GM12878 (cell line): ENCODE results near the gene PIGM. TPM values are rescaled to one million over a fixed set of nuclear protein-coding genes. Genes with fewer than 3 reads are reported as not detected.

Experiments used
- ATAC-seq: fragments of 200-7000 bp; cut with Tn5 transposase; 3 replicates; pipeline ENCODE4 v1.9.1; 2020; ENCODE audit warnings: mild to moderate bottlenecking, moderate library complexity
- BruUV-seq: library from RNA; stranded (reverse); fragments of 400-500 nt; replicated peaks from 2 replicates; lab custom pipeline; 2021; lab: Mats Ljungman, UMichigan
- CTCF ChIA-PET: fragments of 300-600 bp; sonication (Branson Sonifier 250); formaldehyde crosslinking; extraction: SDS; loops from one replicate; lab custom pipeline; 2021; ENCODE audit warnings: inconsistent platforms; lab: Yijun Ruan, JAX
- POLR2A ChIA-PET: fragments of 350-600 bp; formaldehyde crosslinking; extraction: SDS; loops from one replicate; lab custom pipeline; 2021; ENCODE audit warnings: inconsistent platforms; lab: Charles Lee
- RAD21 ChIA-PET: fragments of 300-600 bp; sonication (Branson Sonifier 250); formaldehyde crosslinking; loops from one replicate; lab custom pipeline; 2023; ENCODE audit warnings: antibody characterized with exemption; ENCODE audit not compliant: unreplicated experiment; lab: Charles Lee
- SMC1A ChIA-PET: fragments of 300-600 bp; sonication (Branson Sonifier 250); formaldehyde crosslinking; loops from one replicate; lab custom pipeline; 2023; ENCODE audit not compliant: unreplicated experiment, uncharacterized antibody; lab: Charles Lee
- DNase-seq: peaks from one replicate; pipeline ENCODE4 v3.0.0-alpha.2; 2011; ENCODE audit warnings: low read depth, low spot score
- FAIRE-seq: peaks from 3 replicates; lab custom pipeline; 2011; peaks lifted over from hg19 to GRCh38; lab: Jason Lieb, UNC
- H2AFZ ChIP-seq: 2 replicates; pipeline ENCODE4 v1.6.0; 2011; ENCODE audit warnings: low read depth, low read length, control low read depth; ENCODE audit not compliant: control insufficient read depth
- H3K27ac ChIP-seq: 2 replicates; pipeline ENCODE4 v1.5.1; 2011; ENCODE audit warnings: control low read depth; ENCODE audit not compliant: control insufficient read depth, insufficient read depth
- H3K27me3 ChIP-seq, 2 experiments: replicated peaks in 1 of 2; 2 replicates each; pipeline versions ENCODE4 v1.6.0 to v1.6.1; 2011; ENCODE audit warnings: low read length in 1 of 2; ENCODE audit not compliant: control insufficient read depth in 2 of 2, insufficient read depth in 2 of 2
- H3K36me3 ChIP-seq, 2 experiments: 2 replicates each; pipeline ENCODE4 v1.5.1; 2011; ENCODE audit warnings: low read length in 1 of 2; ENCODE audit not compliant: control insufficient read depth in 2 of 2, insufficient read depth in 2 of 2
- H3K4me1 ChIP-seq: 2 replicates; pipeline ENCODE4 v1.6.1; 2011; ENCODE audit warnings: mild to moderate bottlenecking, low read length, moderate library complexity, mixed read lengths; ENCODE audit not compliant: control insufficient read depth, insufficient read depth
- H3K4me2 ChIP-seq: 2 replicates; pipeline ENCODE4 v1.6.0; 2011; ENCODE audit warnings: control low read depth; ENCODE audit not compliant: control insufficient read depth, insufficient read depth
- H3K4me3 ChIP-seq: fragments of 200-600 bp; sonication (generic); 2 replicates; pipeline ENCODE4 v1.5.1; 2016
- H3K79me2 ChIP-seq: 2 replicates; pipeline ENCODE4 v1.6.0; 2011; ENCODE audit warnings: low read length; ENCODE audit not compliant: control insufficient read depth, insufficient read depth
- H3K9ac ChIP-seq: 2 replicates; pipeline ENCODE4 v1.8.0; 2011; ENCODE audit warnings: low read length, control low read depth, mixed read lengths; ENCODE audit not compliant: control insufficient read depth, insufficient read depth
- H3K9me3 ChIP-seq: replicated peaks from 3 replicates; pipeline ENCODE4 v1.5.1; 2011; ENCODE audit warnings: mild to moderate bottlenecking, low read length; ENCODE audit not compliant: control insufficient read depth, insufficient read depth
- H4K20me1 ChIP-seq: 2 replicates; pipeline ENCODE4 v1.6.0; 2011; ENCODE audit not compliant: control insufficient read depth, insufficient read depth
- BCL11A ChIP-seq: IDR thresholded peaks from 2 replicates; pipeline ENCODE4 v1.6.1; 2011; ENCODE audit warnings: low read depth, low read length
- BRCA1 ChIP-seq: IDR thresholded peaks from 2 replicates; pipeline ENCODE4 v1.6.1; 2011; ENCODE audit warnings: low read depth, low read length, improper control_type of control experiment
- CBFB ChIP-seq: IDR thresholded peaks from 2 replicates; pipeline ENCODE4 v1.6.1; 2016; ENCODE audit warnings: antibody characterized with exemption, low read depth
- HCFC1 ChIP-seq: fragments of 150-350 bp; IDR thresholded peaks from 2 replicates; pipeline ENCODE4 v1.6.1; 2014; ENCODE audit warnings: low read length
- NKRF ChIP-seq: fragments of 450-650 bp; conservative IDR thresholded peaks from 2 replicates; pipeline ENCODE4 v1.6.1; 2017; ENCODE audit warnings: mild to moderate bottlenecking, moderate library complexity
- NR2C2 ChIP-seq: IDR thresholded peaks from 2 replicates; pipeline ENCODE4 v1.6.1; 2011; ENCODE audit warnings: borderline replicate concordance, low read depth; ENCODE audit not compliant: control insufficient read depth, insufficient read length
- NR2F1 ChIP-seq: fragments of 450-650 bp; conservative IDR thresholded peaks from 2 replicates; pipeline ENCODE4 v1.6.1; 2017; ENCODE audit warnings: mild to moderate bottlenecking
- PAX8 ChIP-seq: fragments of 450-650 bp; IDR thresholded peaks from 2 replicates; pipeline ENCODE4 v1.6.1; 2017; ENCODE audit warnings: mild to moderate bottlenecking, moderate library complexity
- SMC3 ChIP-seq: IDR thresholded peaks from 2 replicates; pipeline ENCODE4 v1.6.1; 2011; ENCODE audit warnings: low read length, improper control_type of control experiment, borderline replicate concordance
- SPI1 ChIP-seq: IDR thresholded peaks from 2 replicates; pipeline ENCODE4 v1.6.1; 2011; ENCODE audit warnings: low read depth, mild to moderate bottlenecking, low read length, moderate library complexity, borderline replicate concordance; ENCODE audit not compliant: insufficient read depth
- USF1 ChIP-seq: IDR thresholded peaks from 2 replicates; pipeline ENCODE4 v1.6.1; 2011; ENCODE audit warnings: borderline replicate concordance, low read depth, mild to moderate bottlenecking, moderate library complexity, mixed read lengths, low read length; ENCODE audit not compliant: insufficient read depth; ENCODE audit errors: extremely low read length
- WRNIP1 ChIP-seq: IDR thresholded peaks from 2 replicates; pipeline ENCODE4 v1.6.1; 2011; ENCODE audit warnings: low read depth, low read length, improper control_type of control experiment, borderline replicate concordance
- ZNF384 ChIP-seq: IDR thresholded peaks from 2 replicates; pipeline ENCODE4 v1.6.1; 2012; ENCODE audit warnings: low read depth, mild to moderate bottlenecking, low read length, improper control_type of control experiment, borderline replicate concordance
- ZNF687 ChIP-seq: fragments of 450-650 bp; IDR thresholded peaks from 2 replicates; pipeline ENCODE4 v1.6.1; 2017; ENCODE audit warnings: mild to moderate bottlenecking, moderate library complexity
- WGBS: methylation state at CpG from one replicate; pipeline ENCODE4 v1.1.6; 2016; ENCODE audit warnings: low lambda C conversion rate; ENCODE audit not compliant: insufficient replicate concordance, insufficient coverage; ENCODE audit errors: missing lambda C conversion rate; 5-methylcytosine and 5-hydroxymethylcytosine counted together
- in situ Hi-C: fragments of 300-500 bp; cut with MboI; formaldehyde crosslinking; loops from 9 replicates; pipeline ENCODE4 v1.14.3; 2018; ENCODE audit warnings: mixed read lengths
- intact Hi-C: fragments of 100-400 bp; cut with micrococcal nuclease; formaldehyde crosslinking; loops from one replicate; pipeline ENCODE4 v1.14.2; 2022; ENCODE audit not compliant: unreplicated experiment
- polyA plus RNA-seq, 11 experiments: library from polyadenylated mRNA; depleted of rRNA in 4 of 11; unstranded in 6 of 11; stranded (reverse) in 5 of 11; fragments of >200 nt; fragmentation: Nextera tagmentation in 4 of 11; fragmentation: Illumina TruSeq in 1 of 11; extraction: Ambion mirVana in 4 of 11; extraction: Trizol in 1 of 11; gene quantifications; 1 replicate in 1 of 11; 2 replicates in 10 of 11; pipeline versions ENCODE4 v1.2.1 to v1.2.3, GENCODE V29; 2011 to 2016; ENCODE audit warnings: inconsistent platforms in 2 of 11, missing spikeins in 2 of 11, low read depth in 1 of 11
- total RNA-seq, 4 experiments: library from RNA; depleted of rRNA in 3 of 4; stranded (reverse); fragments of >200 nt in 3 of 4; fragmentation: Illumina TruSeq in 1 of 4; extraction: Trizol in 1 of 4; gene quantifications; 2 replicates each; pipeline versions ENCODE4 v1.2.1 to v1.2.3, GENCODE V29; 2013 to 2021

Gene PIGM
- total and polyA plus RNA-seq, 10 of the 15 experiments (the other 5 are each of a cell fraction or from before 2014, with no cell fraction given) = 2.6 to 6.1 (median 4.6) TPM

GRCh38 chr1:160077486-160077885 lies 45.7 kb upstream of the PIGM start (continued):
- no peak for TF ChIP-seq NKRF
- TF ChIP-seq NR2C2 = no peak
- TF ChIP-seq WRNIP1 = no peak
- TF ChIP-seq CBFB = no peak
- no peak for TF ChIP-seq NR2F1
- TF ChIP-seq SMC3 = no peak
- no peak for TF ChIP-seq HCFC1
- TF ChIP-seq PAX8 = no peak
- TF ChIP-seq, all 136 proteins: peak for 0

- in situ Hi-C loops = no loop called here
- TF ChIP-seq BCL11A = no peak
- no peak for TF ChIP-seq SPI1
- no peak for TF ChIP-seq ZNF384
- TF ChIP-seq ZNF687 = no peak
- no peak for TF ChIP-seq USF1
- no peak for TF ChIP-seq NKRF
- no peak for TF ChIP-seq BRCA1
Measured at GRCh38 chr1:160076295-160076694, 44.5 kb upstream of the PIGM start.

More at GRCh38 chr1:160076295-160076694, 44.5 kb upstream of the PIGM start:
- no TSS peak for BruUV-seq
- FAIRE-seq (no peak), DNase-seq (no peak), ATAC-seq (no peak)
- H3K9me3 ChIP-seq = no peaks in the 10 kb centered on the region
- POLR2A ChIA-PET = no interaction called here
- SMC1A ChIA-PET = interaction anchor here (2.0 to 8.9 kb wide), 2 partner anchors 14 to 30 kb away, joined by 7 to 89 read pairs; no protein-coding TSS in a partner anchor
- H3K79me2 ChIP-seq = no peaks in the 10 kb centered on the region
- no peaks in the 10 kb centered on the region; a peak in 1 of 4 replicates for H3K27me3 ChIP-seq
- 43% methylated on average over 3 of the region's 3 CpGs for WGBS
- H2AFZ ChIP-seq = no peak overlapping the region
- H3K36me3 ChIP-seq = no peaks in the 10 kb centered on the region
- H3K27ac ChIP-seq = no peak overlapping the region
- no peak overlapping the region for H3K4me2 ChIP-seq
- peaks cover 8% of the 10 kb centered on the region for H3K4me1 ChIP-seq
- H3K4me3 ChIP-seq = no peak overlapping the region
- intact Hi-C loops = no loop called here
- RAD21 ChIA-PET = interaction anchor here (1.1 to 1.7 kb wide), 2 partner anchors 30 to 83 kb away, joined by 3 to 6 read pairs; no protein-coding TSS in a partner anchor
- no peaks in the 10 kb centered on the region for H4K20me1 ChIP-seq
- no peak overlapping the region for H3K9ac ChIP-seq
- CTCF ChIA-PET = interaction anchor here (0.8 to 49.8 kb wide), 5 partner anchors 8 to 176 kb away, joined by 3 to 1035 read pairs (median 24); partner anchors contain the start of genes IGSF8, KCNJ10, KCNJ9 and PIGM
